DMS114 treated with DMSO at 0.1 percent for 48 hours (cell line): ENCODE measurements around the gene SHISAL2A.
"Not testable (repeated sequence)": the region's sequence is repeated elsewhere in the genome, so short reads cannot be mapped to it uniquely, and the experiment has no call there.

Source experiments
- DNase-seq: peaks from one replicate; lab custom pipeline; 2025; ENCODE audit not compliant: unreplicated experiment; lab: John Stamatoyannopoulos, UW

The SHISAL2A gene

DNA sequence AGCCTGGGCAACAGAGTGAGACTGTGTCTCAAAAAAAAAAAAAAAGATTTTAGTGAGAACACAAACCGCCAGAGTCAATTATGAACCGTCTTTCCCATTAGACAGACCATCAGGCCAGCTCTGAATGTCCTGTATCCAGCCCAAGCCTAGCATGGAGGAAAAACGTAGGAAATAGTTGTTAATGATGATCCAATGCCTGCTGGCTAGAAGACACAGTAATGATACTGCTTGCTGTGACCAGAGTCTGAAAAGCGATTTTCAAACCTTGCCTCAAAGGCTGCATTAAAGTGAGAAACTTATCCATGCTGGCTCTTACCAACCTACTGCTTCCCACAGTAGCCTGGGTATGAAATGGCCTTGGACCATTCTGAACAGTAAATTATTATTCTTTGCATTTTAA lies 48.2 kb downstream of the SHISAL2A start:
- no peak for DNase-seq

DNA sequence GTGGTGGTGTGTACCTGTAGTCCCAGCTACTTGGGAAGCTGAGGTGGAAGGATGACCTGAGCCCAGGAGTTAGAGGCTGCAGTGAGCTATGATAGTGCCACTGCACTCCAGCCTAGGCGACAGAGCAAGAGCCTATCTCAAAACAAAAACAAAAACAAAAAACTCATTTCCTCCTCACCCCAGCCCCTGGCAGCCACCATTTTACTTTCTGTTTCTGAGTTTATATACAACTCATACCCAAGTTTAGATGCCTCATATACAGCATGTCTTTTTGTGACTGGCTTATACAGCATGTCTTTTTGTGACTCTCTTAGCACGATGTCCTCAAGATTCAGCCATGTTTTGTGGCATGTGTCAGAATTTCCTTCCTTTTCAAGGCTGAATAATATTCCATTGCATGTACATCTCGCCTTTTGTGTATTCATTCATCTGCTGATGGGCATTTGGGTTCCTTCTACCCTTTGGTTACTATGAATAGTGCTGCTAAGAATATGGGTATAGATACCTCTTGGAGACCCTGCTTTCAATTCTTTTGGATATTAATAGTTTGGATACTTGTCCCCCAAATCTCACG lies 50.5 kb downstream of the SHISAL2A start:
- no peak for DNase-seq

DNA sequence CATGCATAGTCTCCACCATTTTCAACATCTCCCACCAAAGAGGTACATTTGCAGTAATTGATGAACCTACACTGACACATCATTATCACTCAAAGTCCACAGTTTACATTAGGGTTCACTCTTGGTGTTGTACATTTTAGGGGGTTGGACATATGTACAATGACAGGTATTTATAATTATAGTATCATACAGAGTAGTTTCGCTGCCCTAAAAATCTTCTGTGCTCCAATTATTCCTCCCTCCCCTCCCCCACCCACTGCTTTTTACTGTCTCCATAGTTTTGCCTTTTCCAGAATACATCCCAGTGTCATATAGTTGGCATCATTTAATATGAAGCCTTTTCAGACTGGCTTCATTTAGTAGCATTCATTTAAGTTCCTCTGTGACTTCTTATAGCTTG lies 51.6 kb downstream of the SHISAL2A start:
- DNase-seq, result no peak

DNA sequence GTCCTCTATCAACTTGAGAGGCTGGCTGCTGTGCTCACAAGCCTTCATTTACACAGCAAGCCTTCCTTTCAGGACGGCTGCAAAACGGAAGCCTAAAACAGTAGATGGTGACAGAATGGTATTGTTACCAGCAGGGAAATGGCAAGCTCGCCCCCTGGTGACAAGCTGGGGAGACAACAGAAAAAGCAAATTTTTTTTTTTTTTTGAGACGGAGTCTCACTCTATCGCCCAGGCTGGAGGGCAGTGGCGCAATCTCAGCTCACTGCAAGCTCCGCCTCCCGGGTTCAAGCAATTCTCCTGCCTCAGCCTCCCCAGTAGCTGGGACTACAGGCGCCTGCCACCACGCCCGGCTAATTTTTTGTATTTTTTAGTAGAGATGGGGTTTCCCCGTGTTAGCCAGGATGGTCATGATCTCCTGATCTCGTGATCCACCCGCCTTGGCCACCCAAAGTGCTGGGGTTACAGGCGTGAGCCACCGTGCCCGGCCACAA lies 53.3 kb downstream of the SHISAL2A start:
- DNase-seq, result peak; percentile 56

DNA sequence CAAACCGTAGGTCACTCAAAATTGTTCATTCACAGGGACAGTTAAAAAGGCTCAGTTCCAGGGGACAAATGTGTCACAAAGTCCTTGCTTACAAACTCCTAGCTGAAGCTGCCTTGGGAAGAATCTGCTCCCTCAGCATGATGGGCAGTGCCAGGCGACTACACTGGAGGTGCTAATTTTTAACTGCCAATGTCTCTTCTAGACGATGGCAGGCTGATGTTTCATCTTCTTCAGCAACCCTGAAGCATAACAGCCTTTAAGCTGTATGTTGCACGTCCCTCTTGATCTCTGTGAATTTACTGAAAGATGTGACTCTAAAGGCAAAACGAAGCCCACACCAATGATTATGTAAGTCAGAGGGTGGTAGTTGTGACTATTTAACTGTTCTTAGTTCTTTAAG lies 53.9 kb downstream of the SHISAL2A start:
- DNase-seq, result no peak

DNA sequence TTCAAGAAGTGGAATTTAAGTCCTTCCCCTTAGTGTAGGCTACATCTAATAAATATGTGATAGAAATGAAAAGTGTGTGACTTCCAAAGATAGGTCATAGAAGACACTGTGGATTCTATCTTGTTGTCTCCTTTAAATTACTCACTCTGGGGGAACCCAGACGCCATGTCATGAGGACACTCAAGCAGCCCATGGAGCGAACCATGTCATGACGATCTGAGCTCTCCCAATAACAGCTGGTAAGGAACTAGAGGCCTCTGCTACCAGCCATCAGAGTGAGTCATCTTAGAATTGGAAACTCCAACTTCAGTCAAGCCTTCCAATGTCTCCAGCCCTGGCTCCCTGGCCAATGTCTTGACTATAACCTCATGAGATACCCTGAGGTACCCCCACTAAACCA lies 58.9 kb downstream of the SHISAL2A start:
- DNase-seq, result no peak

DNA sequence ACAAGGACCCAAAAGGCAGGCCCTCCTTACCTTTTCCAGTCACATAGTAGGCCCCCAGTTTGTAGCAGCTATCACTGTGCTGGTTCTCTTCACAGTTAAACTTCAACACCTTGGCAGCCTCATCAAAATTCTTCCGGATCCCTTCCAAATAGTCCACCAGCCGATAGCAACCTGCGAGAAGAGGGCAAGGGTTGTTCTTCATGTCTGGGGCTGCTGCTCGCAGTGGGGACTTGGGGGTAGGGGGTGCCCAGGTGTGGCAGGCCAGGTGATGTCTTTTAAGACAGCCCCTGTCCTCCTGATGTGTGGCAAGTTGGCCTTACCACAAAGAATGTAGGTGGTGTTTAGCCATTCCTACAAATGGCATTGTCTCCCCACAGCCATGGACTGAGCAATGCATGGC lies 59.7 kb downstream of the SHISAL2A start:
- no peak for DNase-seq

DNA sequence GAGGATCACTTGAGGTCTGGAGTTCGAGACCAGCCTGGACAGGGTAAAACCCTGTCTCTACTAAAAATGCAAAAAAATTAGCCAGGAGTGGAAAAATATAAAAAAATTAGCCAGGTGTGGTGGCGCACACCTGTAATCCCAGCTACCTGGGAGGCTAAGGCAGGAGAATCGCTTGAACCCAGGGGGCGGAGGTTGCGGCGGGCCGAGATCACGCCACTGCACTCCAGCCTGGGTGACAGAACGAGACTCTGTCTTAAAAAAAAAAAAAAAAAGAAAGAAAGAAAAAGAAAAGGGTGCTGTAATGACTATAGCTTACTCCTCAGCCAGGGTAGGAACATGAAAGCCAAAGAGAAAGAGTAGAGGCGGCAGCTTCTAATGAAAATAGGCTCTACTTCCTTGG lies 60.4 kb downstream of the SHISAL2A start:
- not testable (repeated sequence) for DNase-seq

DNA sequence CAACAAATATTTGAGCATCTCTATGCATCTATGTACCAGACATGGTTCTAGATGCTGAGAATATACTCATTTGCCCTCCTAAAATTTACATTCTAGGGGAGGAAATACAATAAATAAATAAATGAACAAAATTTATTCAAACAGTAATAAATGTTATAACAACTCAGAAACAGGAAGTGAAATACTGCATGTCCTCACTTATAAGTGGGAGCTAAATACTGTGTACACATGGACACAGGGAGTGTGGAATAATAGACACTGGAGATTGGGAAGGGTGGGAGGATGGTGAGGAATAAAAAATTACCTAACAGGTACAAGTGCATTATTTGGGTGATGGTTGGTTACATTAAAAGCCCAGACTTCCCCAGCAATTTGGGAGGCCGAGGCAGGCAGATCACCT lies 60.9 kb downstream of the SHISAL2A start:
- no peak for DNase-seq

DNA sequence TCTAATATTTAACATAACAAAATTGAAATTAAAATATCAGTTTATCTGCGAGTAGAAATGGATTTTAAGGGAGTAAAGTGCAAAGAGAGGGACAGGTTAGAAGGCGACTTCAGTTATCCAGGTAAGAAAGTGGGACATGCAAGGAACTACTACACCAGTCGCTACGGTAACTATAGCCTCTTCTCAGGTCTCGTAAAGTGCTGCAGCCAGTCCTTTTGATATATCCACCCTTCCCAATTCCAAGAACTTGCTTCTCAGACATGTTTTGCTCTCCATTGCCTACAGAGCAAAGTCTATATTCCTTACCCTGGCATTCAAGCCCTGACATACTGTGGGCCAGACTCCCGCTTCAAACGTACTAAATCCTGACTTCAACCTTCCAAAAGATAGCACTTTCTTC lies 62.7 kb downstream of the SHISAL2A start:
- DNase-seq, result no peak

DNA sequence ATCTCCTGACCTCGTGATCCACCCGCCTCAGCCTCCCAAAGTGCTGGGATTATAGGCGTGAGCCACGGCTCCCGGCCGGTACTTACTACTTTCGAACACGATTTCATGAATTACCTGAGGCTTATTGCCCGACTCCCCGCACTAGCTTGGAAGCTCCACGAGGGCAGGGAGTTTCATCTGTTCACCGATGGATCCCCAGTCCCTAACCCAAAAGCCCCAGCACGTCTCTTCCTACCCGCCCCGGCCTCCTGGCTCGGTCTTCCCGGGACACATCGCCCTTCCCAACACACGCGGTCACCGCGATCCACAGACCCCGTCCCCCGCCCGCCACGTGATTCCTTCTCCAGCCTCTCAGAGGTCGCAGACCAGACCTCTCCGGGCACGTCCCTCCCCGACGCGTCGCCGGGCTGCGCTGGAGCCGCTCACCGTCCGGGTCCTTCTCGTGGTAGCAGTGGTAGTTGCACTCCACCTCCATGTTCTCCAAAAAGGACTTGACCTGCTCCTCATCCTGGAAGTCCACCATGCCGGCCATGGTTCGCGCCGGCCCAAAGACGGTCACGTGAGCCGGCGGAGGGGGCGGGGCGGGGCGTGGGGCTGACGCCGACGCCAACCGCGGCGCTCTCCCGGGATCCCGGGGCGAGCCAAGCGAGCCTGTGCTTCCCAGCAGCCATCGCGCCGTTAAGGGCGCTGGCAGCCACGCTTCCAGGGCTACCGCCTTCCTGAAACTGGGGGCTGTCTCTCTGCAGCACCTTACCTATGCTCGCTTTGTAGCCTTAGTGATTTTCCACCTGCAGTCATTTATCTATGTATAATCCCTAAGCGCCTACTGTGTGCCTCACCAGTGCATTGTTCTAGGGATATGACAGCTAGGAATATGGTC lies 65.1 kb downstream of the SHISAL2A start, which contains the start of gene COA7:
COA7 (minus strand) TSS at position 553 of the 880 bp plus-strand sequence; CDS start at position 532, 21 bp downstream.
- peak; percentile 74 for DNase-seq

DNA sequence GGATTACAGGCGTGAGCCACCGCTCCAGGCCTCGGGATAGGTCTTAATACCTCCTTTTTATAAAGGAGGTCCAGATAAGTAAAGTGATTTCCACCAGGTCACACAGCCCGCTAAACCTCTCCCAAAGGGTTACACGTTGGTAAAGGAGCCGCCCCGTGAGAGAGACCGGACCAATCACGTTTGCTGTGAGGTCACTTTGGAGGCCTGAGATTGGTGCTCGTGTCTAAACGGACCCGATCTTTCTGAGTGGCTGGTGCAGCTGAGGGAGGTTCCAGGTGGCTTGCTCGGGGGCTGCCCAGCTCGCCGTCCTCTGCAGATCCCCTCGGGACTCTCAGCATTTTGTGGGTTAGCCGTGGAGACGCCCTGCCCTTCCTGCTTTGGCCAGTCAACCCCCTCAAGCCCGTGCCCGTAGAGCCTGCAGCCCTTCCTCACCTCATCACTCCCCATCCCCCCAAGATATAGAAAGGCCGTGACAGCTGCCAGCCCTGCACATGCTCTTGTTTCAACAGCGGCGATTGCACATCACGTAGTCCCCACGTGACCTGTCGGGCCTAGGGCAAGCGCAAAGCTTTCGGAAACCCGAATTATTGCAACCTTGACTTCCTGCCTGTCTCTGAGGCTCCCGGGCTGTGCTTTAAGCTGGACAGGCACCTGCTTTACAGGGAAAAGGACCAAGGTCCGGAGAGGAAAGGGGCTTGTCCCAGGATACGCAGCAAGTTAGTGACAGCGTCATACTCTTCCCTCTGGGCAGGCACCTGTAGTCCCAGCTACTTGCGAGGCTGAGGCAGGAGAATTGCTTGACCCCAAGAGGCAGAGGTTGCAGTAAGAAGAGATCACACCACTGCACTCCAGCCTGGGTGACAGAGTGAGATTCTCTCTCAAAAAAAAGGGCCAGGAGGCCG lies 70.2 kb downstream of the SHISAL2A start:
- no peak for DNase-seq

DNA sequence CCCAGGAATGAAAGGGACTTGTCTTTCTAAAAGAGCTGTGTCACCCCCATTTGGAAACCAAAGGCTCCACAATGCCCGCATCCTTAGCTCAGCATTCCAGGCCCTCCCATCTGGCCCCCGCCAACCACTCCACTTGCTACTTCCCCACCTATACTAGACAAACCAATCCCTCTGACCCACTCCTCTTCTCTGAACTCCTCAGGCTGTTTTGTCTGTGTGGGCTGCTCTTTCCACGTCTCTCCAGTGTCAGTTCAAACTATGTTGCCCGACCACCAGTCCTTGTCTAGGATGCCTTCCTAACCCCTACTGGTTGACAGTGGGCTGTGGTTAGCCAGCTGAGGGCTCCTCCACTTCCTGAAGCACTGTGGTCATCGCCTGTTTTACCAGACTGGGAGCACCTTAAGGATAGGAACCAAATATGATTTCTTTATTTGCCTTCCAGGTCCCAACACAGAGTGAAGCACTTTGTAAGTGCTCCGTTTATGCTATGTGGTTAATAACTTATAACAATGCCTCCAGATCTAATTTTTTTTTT lies 73.2 kb downstream of the SHISAL2A start:
- no peak for DNase-seq
